ENCODE results near the gene CFAP100. TPM values are rescaled to one million over a fixed set of nuclear protein-coding genes. Genes with fewer than 3 reads are reported as not detected.

Gene CFAP100
- total RNA-seq, 5 donors from 2014 or later (not counting 1 experiment from before 2014, with no cell fraction given): not detected

DNA sequence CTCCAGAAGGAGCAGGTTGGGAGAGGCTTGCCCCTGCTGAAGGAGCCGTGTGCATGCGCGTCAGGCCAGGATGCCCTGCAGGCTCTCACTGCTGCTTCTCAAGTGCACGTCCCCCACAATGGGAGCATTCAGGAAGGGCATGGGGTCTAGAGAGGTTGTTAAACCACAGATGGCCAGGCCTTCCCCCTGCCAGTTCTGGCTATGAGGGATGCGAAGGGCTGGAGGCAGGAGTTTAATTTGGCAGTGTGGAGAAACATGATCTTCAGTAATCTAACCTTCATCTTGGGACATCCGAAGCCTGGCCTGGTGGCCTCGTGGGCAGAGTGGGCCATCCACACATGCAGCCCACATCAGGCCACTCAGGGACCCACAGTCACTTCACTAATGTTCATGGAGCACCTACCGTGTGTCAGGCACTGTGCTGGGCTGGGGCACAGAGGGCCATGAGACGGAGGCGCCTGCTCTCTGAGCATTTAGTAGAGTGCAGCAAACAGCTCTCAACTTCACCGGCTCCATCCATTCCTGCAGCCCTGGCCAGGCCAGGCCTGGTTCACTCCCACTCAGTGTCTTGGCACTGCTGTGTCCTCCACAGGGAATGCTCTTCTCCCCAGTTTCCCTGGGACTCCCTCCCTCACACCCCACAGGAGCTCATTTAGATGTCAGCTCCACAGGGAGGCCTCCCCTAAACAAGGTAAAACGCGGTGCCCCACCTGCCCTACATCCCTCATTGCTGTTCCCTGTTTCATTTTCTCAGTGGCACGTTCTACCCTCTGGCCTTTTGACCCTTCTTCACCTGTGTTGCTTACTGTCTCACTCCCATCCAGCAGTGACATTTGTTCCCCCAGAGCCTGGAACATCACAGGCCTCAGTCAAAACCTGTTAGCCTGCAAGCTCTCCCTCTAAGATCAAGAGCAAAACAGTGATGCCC lies 4.0 kb downstream of the CFAP100 start:
- POLR2A ChIA-PET: no interaction called here
- H3K4me3 Mint-ChIP-seq: no peak overlapping the region
- no peaks in the 10 kb centered on the region for H3K36me3 Mint-ChIP-seq
- no peak overlapping the region for H3K4me3 ChIP-seq (ENCODE audit: control insufficient read depth in 1 of 2, extremely low read depth in 1 of 2, low read length in 1 of 2)
- CTCF ChIA-PET: no interaction called here
- no peaks in the 10 kb centered on the region for H3K9me3 ChIP-seq
- no peak overlapping the region for H3K27ac Mint-ChIP-seq
- DNase-seq: no peak
- H3K4me1 Mint-ChIP-seq: no peaks in the 10 kb centered on the region
- H3K4me1 ChIP-seq (ENCODE audit: control insufficient read depth in 1 of 2, extremely low read depth in 1 of 2, insufficient read depth in 2 of 2, low read length in 2 of 2): no peaks in the 10 kb centered on the region
- no peaks in the 10 kb centered on the region for H3K36me3 ChIP-seq (ENCODE audit: control insufficient read depth in 2 of 2, extremely low read depth in 1 of 2, insufficient read depth in 1 of 2, low read length in 1 of 2)
- 81% methylated on average over 11 of the region's 14 CpGs for WGBS (ENCODE audit: insufficient coverage)
- no peaks in the 10 kb centered on the region for H3K9me3 Mint-ChIP-seq
- peaks cover 33 to 38% of the 10 kb centered on the region in 2 donors for H3K27me3 Mint-ChIP-seq
- no peak overlapping the region for H3K27ac ChIP-seq (ENCODE audit: low read length)
- ATAC-seq (replicated peaks in 1 of 4): no peak
- peaks cover 3 to 38% of the 10 kb centered on the region in 2 experiments for H3K27me3 ChIP-seq (replicated peaks in 1 of 2; ENCODE audit: control insufficient read depth in 2 of 2, extremely low read depth in 1 of 2, insufficient read depth in 2 of 2, low read length in 1 of 2)

DNA sequence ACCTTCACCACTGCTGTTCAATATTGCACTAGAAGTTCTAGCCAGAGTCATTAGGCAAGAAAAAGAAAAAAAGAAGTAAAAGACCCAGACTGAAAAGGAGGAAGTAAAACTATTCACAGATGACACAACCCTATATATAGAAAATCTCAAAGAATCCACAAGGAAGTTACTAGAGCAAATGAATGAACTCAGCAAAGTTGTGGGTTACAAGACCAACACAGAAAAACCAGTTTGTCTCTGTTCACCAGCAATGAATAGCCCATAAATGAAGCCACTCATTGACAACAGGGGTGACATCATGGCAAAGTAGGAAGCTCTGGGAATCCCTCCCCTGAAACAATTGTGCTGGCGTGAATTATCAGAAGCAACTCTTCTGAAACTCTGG lies 4.6 kb downstream of the CFAP100 start:
- ChIA-PET CTCF (no interaction called here), POLR2A (no interaction called here)
- Histone ChIP-seq H3K4me1 (ENCODE audit: control insufficient read depth in 1 of 2, extremely low read depth in 1 of 2, insufficient read depth in 2 of 2, low read length in 2 of 2) (no peaks in the 10 kb centered on the region), H3K27ac (ENCODE audit: low read length) (no peak overlapping the region), H3K9me3 (no peaks in the 10 kb centered on the region), H3K36me3 (ENCODE audit: control insufficient read depth in 2 of 2, extremely low read depth in 1 of 2, insufficient read depth in 1 of 2, low read length in 1 of 2) (no peaks in the 10 kb centered on the region), H3K4me3 (ENCODE audit: control insufficient read depth in 1 of 2, extremely low read depth in 1 of 2, low read length in 1 of 2) (no peak overlapping the region), H3K27me3 (replicated peaks in 1 of 2; ENCODE audit: control insufficient read depth in 2 of 2, extremely low read depth in 1 of 2, insufficient read depth in 2 of 2, low read length in 1 of 2) (peaks cover 2 to 32% of the 10 kb centered on the region in 2 experiments)
- Mint-ChIP-seq H3K9me3 (no peaks in the 10 kb centered on the region), H3K36me3 (no peaks in the 10 kb centered on the region), H3K4me3 (no peak overlapping the region), H3K4me1 (no peaks in the 10 kb centered on the region), H3K27me3 (peaks cover 26 to 32% of the 10 kb centered on the region in 2 donors), H3K27ac (no peak overlapping the region)
- WGBS (ENCODE audit: insufficient coverage): no CpG with 5 or more reads among the region's 1 CpG
- ATAC-seq (replicated peaks in 1 of 4) (no peak), DNase-seq (no peak)

DNA sequence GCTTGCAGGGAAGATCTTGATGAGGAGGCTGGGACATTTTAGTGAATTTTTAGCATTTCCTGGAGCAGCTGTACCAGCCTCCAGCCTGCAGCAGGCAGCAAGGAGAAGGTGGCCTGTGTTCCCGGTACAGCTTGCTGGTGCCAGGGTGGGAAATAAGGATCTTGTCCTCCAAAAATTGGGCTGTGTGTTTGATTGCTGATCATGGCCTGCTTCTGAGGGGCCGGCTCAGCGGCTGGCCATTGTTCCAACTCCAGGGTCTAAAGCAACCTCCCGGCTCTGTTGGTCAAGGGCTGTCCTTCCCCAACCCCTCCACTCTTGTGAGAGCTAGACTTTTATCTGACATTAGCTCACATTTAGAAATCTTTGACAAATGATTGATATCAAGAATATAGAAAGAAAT lies 5.0 kb downstream of the CFAP100 start:
- Mint-ChIP-seq H3K4me3 (no peak overlapping the region), H3K27ac (no peak overlapping the region), H3K4me1 (no peaks in the 10 kb centered on the region), H3K27me3 (peaks cover 25 to 32% of the 10 kb centered on the region in 2 donors), H3K9me3 (no peaks in the 10 kb centered on the region), H3K36me3 (no peaks in the 10 kb centered on the region)
- no peaks in the 10 kb centered on the region for H3K9me3 ChIP-seq
- H3K27me3 ChIP-seq (replicated peaks in 1 of 2; ENCODE audit: control insufficient read depth in 2 of 2, extremely low read depth in 1 of 2, insufficient read depth in 2 of 2, low read length in 1 of 2): peaks cover 2 to 30% of the 10 kb centered on the region in 2 experiments
- ChIA-PET CTCF (no interaction called here), POLR2A (no interaction called here)
- H3K4me3 ChIP-seq (ENCODE audit: control insufficient read depth in 1 of 2, extremely low read depth in 1 of 2, low read length in 1 of 2): no peak overlapping the region
- no peak overlapping the region for H3K27ac ChIP-seq (ENCODE audit: low read length)
- no peaks in the 10 kb centered on the region for H3K4me1 ChIP-seq (ENCODE audit: control insufficient read depth in 1 of 2, extremely low read depth in 1 of 2, insufficient read depth in 2 of 2, low read length in 2 of 2)
- 57% methylated on average over 1 of the region's 4 CpGs for WGBS (ENCODE audit: insufficient coverage)
- DNase-seq (no peak), ATAC-seq (replicated peaks in 1 of 4) (no peak)
- H3K36me3 ChIP-seq (ENCODE audit: control insufficient read depth in 2 of 2, extremely low read depth in 1 of 2, insufficient read depth in 1 of 2, low read length in 1 of 2): no peaks in the 10 kb centered on the region

DNA sequence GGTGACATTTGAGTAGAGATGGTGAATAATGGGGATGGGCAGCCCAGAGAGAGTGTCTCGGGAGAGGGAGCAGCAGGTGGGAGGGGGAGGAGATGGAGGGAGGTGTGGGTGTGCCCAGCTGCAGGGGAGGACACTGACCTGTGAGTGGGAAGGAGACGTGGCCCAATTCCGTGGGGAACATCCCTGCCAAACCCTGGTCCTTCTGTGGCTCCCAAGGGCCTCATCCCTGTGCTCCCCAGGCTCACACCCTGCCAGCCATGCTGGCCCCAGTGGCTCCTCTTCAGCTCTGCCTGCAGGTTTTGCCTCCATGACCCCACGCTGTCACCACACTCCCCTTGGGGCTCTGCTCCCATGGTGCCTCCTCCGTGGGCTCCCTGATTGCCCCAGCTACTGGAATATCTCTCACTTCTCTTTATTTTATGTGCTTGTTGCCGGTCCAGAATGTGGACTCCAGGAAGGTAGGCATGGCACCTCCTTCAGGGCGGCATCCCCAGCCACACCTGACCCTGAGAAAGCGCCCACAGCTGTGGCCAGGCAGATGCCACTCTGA lies 7.0 kb downstream of the CFAP100 start:
- Histone ChIP-seq H3K27ac (ENCODE audit: low read length) (no peak overlapping the region), H3K4me1 (ENCODE audit: control insufficient read depth in 1 of 2, extremely low read depth in 1 of 2, insufficient read depth in 2 of 2, low read length in 2 of 2) (no peaks in the 10 kb centered on the region), H3K9me3 (no peaks in the 10 kb centered on the region), H3K4me3 (ENCODE audit: control insufficient read depth in 1 of 2, extremely low read depth in 1 of 2, low read length in 1 of 2) (no peak overlapping the region), H3K36me3 (ENCODE audit: control insufficient read depth in 2 of 2, extremely low read depth in 1 of 2, insufficient read depth in 1 of 2, low read length in 1 of 2) (no peaks in the 10 kb centered on the region), H3K27me3 (replicated peaks in 1 of 2; ENCODE audit: control insufficient read depth in 2 of 2, extremely low read depth in 1 of 2, insufficient read depth in 2 of 2, low read length in 1 of 2) (peaks cover 0 to 33% of the 10 kb centered on the region in 2 experiments)
- ATAC-seq (replicated peaks in 1 of 4) (no peak), DNase-seq (no peak)
- 63% methylated on average over 5 of the region's 8 CpGs for whole genome bisulfite sequencing (ENCODE audit: insufficient coverage)
- Mint-ChIP-seq H3K9me3 (no peaks in the 10 kb centered on the region), H3K27me3 (peaks cover 23 to 30% of the 10 kb centered on the region in 2 donors), H3K4me3 (no peak overlapping the region), H3K4me1 (no peaks in the 10 kb centered on the region), H3K27ac (no peak overlapping the region), H3K36me3 (no peaks in the 10 kb centered on the region)
- CTCF ChIA-PET: no interaction called here
- POLR2A ChIA-PET: no interaction called here

DNA sequence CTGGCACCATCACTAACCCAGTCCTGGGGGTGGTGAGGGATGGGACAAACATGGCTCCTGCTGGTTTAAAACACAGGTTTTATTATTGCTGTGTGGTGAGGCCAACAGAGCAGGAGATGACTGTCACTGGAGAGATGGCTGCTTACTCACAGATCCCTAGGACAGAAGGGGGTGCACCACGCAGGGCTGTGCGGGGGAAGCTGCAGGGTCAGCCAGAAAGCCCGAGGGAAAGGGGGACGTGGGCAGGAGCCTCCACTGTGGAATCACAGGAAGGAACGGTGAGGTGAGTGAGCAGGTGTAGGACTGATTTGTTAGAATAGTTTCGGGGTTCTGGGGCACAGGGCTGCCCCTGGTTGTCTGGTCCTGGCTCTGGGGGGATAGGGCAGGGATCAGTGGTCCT lies 7.5 kb downstream of the CFAP100 start:
- H3K4me1 ChIP-seq (ENCODE audit: control insufficient read depth in 1 of 2, extremely low read depth in 1 of 2, insufficient read depth in 2 of 2, low read length in 2 of 2): no peaks in the 10 kb centered on the region
- 72% methylated on average over 6 of the region's 6 CpGs for WGBS (ENCODE audit: insufficient coverage)
- no peaks in the 10 kb centered on the region for H3K4me1 Mint-ChIP-seq
- ATAC-seq (replicated peaks in 1 of 4) (no peak), DNase-seq (no peak)
- ChIA-PET POLR2A (no interaction called here), CTCF (no interaction called here)
- no peak overlapping the region for H3K27ac Mint-ChIP-seq
- H3K36me3 Mint-ChIP-seq: no peaks in the 10 kb centered on the region
- peaks cover 25 to 29% of the 10 kb centered on the region in 2 donors for H3K27me3 Mint-ChIP-seq
- H3K4me3 ChIP-seq (ENCODE audit: control insufficient read depth in 1 of 2, extremely low read depth in 1 of 2, low read length in 1 of 2): no peak overlapping the region
- no peaks in the 10 kb centered on the region for H3K9me3 Mint-ChIP-seq
- peaks cover 0 to 38% of the 10 kb centered on the region in 2 experiments for H3K27me3 ChIP-seq (replicated peaks in 1 of 2; ENCODE audit: control insufficient read depth in 2 of 2, extremely low read depth in 1 of 2, insufficient read depth in 2 of 2, low read length in 1 of 2)
- H3K27ac ChIP-seq (ENCODE audit: low read length): no peak overlapping the region
- H3K4me3 Mint-ChIP-seq: no peak overlapping the region
- no peaks in the 10 kb centered on the region for H3K36me3 ChIP-seq (ENCODE audit: control insufficient read depth in 2 of 2, extremely low read depth in 1 of 2, insufficient read depth in 1 of 2, low read length in 1 of 2)
- H3K9me3 ChIP-seq: no peaks in the 10 kb centered on the region

DNA sequence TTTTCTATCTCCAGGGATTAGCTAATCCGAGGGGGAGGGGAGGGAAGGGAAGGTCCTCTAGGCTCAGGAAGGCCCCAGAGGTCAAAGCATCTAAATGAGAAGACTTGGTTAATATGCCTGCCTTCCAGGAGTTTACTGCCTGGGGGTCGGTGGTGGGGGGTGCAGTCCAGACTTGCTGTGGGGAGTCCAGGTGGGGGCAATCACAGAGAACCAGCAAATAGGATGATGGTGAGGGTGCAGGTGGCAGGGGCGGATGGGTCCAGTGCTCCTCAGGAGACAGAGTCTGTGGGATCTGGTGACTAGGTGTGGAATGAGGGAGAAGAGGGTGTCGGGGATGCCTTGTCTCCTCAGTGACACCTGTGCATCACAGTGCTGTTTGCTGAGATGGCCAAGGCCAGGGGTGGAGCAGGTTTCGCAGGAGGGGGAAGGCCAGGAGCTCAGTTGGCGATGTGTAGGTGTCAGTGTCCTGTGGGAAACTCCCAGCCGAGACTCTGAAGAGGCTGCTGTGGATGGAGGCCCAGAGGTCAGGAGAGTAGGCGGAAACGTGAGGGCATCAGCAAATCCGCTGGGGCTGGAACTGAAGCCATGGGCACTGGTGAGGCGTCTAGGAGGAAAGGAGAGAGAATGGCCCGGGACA lies 8.1 kb downstream of the CFAP100 start:
- H3K27ac ChIP-seq (ENCODE audit: low read length): no peak overlapping the region
- no peaks in the 10 kb centered on the region for H3K4me1 Mint-ChIP-seq
- CTCF ChIA-PET: interaction anchor here in 1 of 2 donors (0.7 kb wide), 1 partner anchor 10 kb away, joined by 6 read pairs; no protein-coding TSS in a partner anchor
- ATAC-seq (replicated peaks in 1 of 4): no peak
- no peak overlapping the region for H3K4me3 ChIP-seq (ENCODE audit: control insufficient read depth in 1 of 2, extremely low read depth in 1 of 2, low read length in 1 of 2)
- H3K36me3 Mint-ChIP-seq: no peaks in the 10 kb centered on the region
- no peak for DNase-seq
- H3K4me1 ChIP-seq (ENCODE audit: control insufficient read depth in 1 of 2, extremely low read depth in 1 of 2, insufficient read depth in 2 of 2, low read length in 2 of 2): no peaks in the 10 kb centered on the region
- H3K27me3 ChIP-seq (replicated peaks in 1 of 2; ENCODE audit: control insufficient read depth in 2 of 2, extremely low read depth in 1 of 2, insufficient read depth in 2 of 2, low read length in 1 of 2): peaks cover 0 to 43% of the 10 kb centered on the region in 2 experiments
- POLR2A ChIA-PET: no interaction called here
- H3K27me3 Mint-ChIP-seq: peaks cover 25 to 26% of the 10 kb centered on the region in 2 donors
- no peaks in the 10 kb centered on the region for H3K9me3 Mint-ChIP-seq
- H3K9me3 ChIP-seq: no peaks in the 10 kb centered on the region
- H3K27ac Mint-ChIP-seq: no peak overlapping the region
- WGBS (ENCODE audit: insufficient coverage): 77% methylated on average over 11 of the region's 12 CpGs
- H3K36me3 ChIP-seq (ENCODE audit: control insufficient read depth in 2 of 2, extremely low read depth in 1 of 2, insufficient read depth in 1 of 2, low read length in 1 of 2): no peaks in the 10 kb centered on the region
- H3K4me3 Mint-ChIP-seq: no peak overlapping the region
